DOHH2 (cell line): Measurements from ENCODE around the gene APOA4.

Experiments
- EZH2phosphoT487 ChIP-seq: fragments of 200-600 bp; sonication (generic); IDR thresholded peaks from 2 replicates; pipeline ENCODE4 v1.6.1; 2017; ENCODE audit warnings: borderline replicate concordance, mild to moderate bottlenecking, antibody characterized with exemption, low read length, moderate library complexity, mixed read lengths
- TF ChIP-seq, protein P1 (sequence below): fragments of 200-600 bp; sonication (generic); IDR thresholded peaks from one replicate; pipeline ENCODE4 v1.5.1; 2014; ENCODE audit warnings: antibody characterized with exemption, mild to moderate bottlenecking, low read depth, low read length; ENCODE audit not compliant: poor library complexity, severe bottlenecking

DNA sequence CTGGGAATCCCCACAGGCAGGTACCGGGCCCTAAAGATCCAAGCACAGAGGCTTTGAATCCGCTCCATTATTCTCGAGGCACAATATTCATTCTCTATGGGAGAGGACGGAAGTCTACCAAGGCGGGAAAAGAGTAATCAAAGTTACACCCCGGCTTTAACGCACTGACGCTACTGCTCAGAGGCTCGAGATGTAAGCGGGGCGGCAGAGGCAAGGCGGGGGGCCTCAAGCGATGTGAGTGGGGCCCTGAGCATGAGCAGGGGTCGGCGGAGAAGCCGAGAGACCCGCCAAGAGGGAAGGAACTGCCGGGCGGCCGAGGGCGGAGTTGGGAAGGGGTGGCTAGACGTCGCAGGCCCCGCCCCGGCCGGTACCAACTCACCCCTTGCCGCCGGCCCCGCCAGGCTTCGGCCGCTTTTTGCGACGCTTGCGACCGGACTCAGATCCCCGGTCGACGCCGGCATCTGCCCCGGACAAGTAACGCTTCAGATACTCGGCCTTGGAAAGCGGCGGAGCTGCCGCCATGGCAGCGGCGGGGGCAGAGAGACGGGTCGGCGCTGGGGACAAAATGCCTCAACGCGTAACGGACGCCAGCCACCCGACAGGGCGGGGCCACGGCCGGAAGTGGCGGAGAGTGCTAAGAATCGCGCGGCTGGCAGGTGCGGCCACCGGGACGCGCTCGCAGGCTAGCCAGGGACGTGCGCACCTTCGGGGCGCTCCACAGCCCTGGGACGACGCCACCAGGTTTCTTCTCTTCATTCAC lies 50.5 kb downstream of the APOA4 start, which contains the start of gene BUD13:
- TF ChIP-seq, protein P1, sequence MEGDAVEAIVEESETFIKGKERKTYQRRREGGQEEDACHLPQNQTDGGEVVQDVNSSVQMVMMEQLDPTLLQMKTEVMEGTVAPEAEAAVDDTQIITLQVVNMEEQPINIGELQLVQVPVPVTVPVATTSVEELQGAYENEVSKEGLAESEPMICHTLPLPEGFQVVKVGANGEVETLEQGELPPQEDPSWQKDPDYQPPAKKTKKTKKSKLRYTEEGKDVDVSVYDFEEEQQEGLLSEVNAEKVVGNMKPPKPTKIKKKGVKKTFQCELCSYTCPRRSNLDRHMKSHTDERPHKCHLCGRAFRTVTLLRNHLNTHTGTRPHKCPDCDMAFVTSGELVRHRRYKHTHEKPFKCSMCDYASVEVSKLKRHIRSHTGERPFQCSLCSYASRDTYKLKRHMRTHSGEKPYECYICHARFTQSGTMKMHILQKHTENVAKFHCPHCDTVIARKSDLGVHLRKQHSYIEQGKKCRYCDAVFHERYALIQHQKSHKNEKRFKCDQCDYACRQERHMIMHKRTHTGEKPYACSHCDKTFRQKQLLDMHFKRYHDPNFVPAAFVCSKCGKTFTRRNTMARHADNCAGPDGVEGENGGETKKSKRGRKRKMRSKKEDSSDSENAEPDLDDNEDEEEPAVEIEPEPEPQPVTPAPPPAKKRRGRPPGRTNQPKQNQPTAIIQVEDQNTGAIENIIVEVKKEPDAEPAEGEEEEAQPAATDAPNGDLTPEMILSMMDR = no peak
- TF ChIP-seq EZH2phosphoT487 = no peak
